NOMO-1 treated with DMSO at 0.1 percent for 48 hours (cell line): Measurements from ENCODE around the gene SOX13.
"Not testable (repeated sequence)": the region's sequence is repeated elsewhere in the genome, so short reads cannot be mapped to it uniquely, and the experiment has no call there.

Experiments used
- DNase-seq: peaks from one replicate; lab custom pipeline; 2025; ENCODE audit not compliant: unreplicated experiment; lab: John Stamatoyannopoulos, UW

SOX13 gene

DNA sequence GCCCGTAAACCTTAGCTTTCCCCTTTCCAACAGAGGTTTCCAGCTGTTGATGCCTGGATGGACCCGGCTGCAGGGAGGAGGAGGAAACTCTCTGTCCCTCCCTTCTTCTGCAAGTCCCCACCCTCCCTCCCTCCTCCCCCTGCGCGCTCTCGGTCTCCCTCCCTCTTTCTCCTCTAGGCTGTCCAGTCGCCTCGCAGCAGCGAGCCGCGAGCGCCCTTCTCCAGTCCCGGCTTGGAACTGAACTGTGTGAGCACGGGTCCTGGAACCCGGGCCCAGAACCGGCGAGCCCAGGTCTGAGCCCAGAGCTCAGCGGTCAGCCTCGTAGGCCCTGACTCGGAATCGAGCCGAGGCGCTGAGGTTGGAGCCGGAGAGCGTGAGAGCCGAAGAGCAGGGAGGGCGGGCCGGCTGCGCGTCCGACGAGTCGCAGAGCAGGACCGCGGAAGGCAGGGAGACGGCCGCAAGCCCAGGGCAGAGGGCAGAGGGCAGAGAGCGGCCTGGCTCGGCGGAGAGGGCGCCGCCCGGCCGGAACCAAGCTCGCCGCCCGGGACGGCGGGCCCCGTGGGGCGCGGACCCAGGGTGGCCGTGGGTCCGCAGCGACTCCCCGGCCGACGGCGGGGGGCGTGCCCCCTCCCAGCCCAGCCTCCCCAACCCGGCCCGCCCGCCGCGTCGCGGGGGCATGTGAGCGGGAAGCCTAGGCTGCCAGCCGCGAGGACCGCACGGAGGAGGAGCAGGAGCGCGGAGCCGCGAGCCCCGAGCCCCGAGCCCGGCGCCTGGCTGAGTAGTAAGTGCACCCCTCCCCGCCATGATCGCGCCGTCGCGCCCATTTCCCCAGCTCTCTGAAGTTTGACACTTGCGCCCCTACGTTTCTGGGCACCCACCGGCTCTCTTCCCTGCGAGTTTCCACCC is at the start of gene SOX13:
TSS of gene SOX13 (plus strand) at position 185 of the 906 bp plus-strand sequence. CDS start 39,801 bp downstream, outside the sequence.
- DNase-seq: peak; percentile 78

DNA sequence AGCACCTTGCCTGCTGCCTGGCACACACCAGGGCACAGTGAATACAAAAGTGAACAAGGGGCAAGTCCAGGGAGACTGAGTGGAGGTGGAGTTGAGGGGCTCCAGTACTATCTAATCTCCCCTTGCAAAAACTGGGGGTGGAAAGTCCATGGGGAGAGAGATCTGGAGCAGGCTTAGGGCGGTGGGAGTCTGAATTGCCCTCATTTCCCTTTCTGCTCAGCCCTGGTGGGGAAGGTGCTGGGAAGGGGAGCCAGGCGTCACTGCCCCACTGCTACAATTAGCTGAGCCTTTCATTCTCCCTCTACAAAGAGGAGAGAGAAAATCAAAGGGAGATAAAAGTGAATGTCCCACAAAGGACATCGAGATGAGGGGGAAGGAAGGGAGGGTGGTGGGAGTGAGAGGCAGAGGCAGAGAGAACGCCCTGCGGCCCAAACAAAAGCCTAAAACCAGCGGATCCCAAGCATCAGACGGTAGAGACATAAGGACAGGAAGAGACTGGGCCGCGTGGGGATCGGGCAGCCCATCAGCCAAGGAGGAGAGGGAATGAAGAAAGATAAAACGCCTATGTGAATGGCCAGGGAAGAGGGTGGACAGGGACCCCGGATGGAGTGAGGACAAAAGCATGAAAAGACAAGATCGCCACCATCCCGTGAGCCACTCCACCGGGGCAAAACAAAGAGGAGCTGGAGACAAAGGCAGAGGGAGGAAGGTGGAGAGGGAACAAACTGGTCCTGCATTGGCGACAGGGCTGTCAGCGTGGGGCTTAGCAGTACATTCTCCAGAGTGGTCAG is 46.8 kb upstream of the SOX13 start:
- no peak for DNase-seq

DNA sequence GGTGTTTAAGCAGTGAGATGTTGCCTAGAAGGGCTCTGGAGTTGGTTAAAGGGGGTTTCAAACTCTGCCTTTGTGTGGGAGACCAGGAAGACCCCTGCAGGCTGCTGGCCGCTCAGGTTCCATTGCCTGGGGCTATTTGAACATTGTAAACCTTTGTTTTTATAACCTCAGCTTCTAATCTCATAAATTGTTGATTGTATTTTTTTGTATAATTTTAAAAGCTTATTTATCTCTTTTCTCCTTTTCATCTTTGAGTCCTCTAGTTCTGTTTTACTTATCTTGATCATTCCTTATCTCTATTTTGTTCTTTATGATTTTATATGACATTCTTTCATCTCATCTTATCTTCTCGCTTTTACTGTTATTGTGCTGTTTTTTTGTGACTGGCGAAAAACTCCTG is 45.5 kb upstream of the SOX13 start:
- DNase-seq: no peak

GRCh38 chr1:204029016-204029415 is 43.9 kb upstream of the SOX13 start:
- DNase-seq: no peak

DNA sequence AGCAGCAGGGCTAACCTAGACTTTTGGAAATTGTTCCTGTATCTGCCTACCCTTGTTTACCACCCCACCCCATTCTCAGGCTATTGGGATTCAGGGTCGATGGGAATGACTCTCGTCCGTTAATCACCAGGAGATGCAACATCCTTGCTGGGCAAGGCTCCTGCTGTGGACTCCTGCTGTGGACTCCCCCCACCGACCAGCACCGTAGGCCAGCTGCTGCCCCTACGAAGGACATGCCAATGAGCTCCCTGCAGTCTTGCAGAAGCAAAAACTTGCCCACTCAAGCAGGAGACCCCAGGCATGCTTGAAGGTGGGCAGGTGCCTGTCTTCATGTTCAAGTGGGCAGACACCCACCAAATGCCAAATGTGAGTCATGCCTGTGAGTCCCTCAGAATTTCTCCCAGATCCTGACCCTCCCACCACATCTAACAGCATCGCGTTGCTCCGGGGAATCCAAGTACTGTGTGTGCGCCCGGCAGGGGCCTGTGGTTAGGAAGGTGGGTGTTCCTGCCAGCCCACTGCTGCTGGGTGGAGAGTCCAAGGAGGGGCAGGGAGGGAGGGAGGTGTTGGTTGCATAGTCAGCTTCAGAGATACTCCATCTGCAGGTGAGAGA is 41.7 kb upstream of the SOX13 start:
- DNase-seq: no peak

DNA sequence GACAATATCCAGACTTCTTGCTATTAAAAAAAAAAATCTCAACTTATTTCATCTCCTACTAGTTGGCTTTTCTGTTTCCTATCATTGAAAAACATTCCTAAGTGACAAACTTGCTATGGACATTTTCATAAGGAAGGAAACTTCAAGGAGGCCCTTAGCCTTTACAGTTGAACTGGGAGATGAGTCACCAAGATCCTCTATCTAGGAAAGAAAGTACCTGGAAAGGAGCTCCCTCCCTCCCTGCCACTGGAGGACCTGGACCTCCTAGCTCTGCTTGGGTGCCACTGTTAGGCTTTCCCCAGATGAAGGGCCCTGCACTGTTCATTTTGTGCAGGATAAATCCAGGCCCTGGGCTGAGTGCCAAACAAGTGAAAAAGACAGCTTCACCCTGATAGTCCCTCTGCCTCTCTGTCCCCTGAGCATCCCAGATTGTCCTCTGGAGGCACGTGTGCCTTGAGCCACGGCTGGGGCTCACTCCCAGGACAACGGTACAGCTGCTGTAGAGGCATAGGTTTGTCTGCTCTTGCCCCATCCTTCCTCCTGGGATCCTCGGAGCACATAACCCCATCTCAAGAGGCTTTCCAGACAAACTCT is 40.2 kb upstream of the SOX13 start:
- no peak for DNase-seq

DNA sequence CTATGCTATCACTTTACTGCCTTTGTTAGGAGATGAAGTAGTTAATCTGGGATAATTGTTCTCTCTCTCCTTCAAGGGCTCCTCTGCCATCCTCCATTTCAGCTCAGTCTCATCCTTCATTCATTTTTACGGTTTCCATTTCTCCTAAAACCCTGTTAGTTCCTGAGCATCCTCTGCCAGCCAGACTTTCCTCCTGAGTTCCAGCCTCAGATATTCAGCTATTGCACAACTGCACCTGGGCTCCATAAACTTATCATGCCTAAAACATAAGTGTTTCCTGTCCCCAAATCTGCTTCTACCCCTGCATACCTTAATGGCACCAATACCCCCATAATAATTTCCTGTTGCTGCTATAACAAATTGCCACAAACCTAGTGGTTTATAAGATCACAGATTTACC is 39.6 kb upstream of the SOX13 start:
- DNase-seq: no peak

GRCh38 chr1:204036882-204037655 is 35.8 kb upstream of the SOX13 start:
- no peak for DNase-seq

GRCh38 chr1:204041232-204041767 is 31.6 kb upstream of the SOX13 start:
- no peak for DNase-seq

DNA sequence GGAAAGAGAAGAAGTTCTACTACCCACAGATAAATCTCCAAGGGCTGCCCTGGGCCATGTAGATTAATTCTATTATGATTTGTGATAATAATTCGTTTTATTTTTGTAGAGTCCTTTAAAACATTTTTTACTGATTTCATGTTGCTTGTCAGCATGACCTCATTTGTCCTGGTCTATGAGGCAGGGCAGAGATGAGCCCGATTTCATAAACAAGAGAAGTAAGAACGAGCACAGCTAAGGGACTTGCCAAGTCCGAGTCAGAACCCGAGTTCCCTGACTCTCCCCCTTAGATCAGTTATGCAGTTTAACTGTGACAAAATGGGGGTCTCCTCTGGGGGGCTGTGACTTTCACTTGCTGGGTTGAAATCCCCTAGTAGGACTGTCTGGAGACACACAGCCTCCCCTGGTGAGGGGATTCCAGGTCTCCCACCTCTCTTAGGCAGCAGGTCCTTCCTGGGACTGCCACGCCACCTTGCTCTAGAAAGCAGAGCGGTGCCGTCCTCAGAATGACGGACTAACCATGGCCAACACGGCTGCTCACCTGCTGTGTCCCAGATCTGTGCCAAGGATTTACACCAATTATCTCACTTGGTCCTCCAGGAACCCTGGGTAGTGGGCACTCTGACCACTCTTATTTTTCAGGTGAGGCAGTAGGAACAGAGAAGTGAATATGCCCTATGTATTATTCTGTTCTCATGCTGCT is 31.0 kb upstream of the SOX13 start:
- no peak for DNase-seq

- DNase-seq: no peak
Measured at GRCh38 chr1:204042516-204042915, 30.4 kb upstream of the SOX13 start.

- DNase-seq: no peak
Measured at GRCh38 chr1:204043680-204044079, 29.2 kb upstream of the SOX13 start.

- no peak for DNase-seq
Measured at GRCh38 chr1:204044448-204044847, 28.5 kb upstream of the SOX13 start.

- no peak for DNase-seq
Measured at GRCh38 chr1:204045430-204045829, 27.5 kb upstream of the SOX13 start.

GRCh38 chr1:204046346-204046745 is 26.6 kb upstream of the SOX13 start:
- DNase-seq: no peak

- not testable (repeated sequence) for DNase-seq
Measured at GRCh38 chr1:204048796-204049195, 24.1 kb upstream of the SOX13 start.

DNA sequence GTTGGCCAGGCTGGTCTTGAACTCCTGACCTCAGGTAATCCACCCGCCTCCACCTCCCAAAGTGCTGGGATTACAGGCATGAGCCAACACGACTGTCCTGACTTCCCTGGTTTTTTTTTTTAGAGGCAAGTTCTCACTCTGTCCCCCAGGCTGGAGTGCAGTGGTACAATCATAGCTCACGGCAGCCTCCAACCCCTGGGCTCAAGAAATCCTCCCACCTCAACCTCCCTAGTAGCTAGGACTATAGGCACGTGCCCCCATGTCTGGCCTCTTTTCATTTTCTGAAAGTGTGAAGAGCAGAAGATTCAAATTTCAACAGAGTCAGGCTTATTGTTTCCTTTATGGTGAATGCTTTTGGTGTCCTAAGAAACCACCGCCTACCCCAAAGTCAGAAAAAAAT is 21.7 kb upstream of the SOX13 start:
- DNase-seq: no peak

GRCh38 chr1:204051718-204052117 is 21.2 kb upstream of the SOX13 start:
- no peak for DNase-seq

DNA sequence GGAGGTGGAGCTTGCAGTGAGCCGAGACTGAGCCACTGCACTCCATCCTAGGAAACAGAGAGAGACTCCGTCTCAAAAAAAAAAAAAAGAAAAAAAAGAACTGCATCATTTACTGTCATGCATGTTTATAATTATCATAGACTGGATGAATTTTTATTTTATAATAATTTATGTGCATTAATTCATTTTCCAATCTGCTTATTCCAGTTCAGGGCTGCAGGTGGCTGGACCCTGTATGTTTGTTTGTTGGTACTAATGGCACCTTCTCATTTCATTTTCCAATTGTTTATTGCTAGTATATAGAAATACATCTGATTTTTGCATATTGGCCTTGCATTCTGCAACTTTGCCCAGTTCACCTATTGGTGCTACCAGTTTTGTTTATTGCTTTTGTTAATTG is 19.0 kb upstream of the SOX13 start:
- DNase-seq: no peak

DNA sequence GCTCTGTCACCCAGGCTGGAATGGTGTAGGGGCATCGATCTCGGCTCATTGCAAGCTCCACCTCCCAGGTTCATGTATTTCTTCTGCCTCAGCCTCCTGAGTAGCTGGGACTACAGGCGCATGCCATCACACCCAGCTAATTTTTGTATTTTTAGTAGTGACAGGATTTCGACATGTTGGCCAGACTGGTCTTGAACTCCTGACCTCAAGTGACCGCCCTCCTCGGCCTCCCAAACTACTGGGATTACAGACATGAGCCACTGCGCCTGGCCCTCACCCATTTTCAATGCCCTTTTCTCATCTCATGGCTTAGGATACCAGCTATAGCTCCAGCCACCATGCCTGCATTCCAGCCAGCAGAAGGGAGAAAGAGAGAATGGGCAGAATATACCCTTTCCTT is 12.9 kb upstream of the SOX13 start:
- no peak for DNase-seq
